Measurements from ENCODE around the gene CD300E. TPM values are rescaled to one million over a fixed set of nuclear protein-coding genes. Genes with fewer than 3 reads are reported as not detected.

CD300E gene
- total RNA-seq, 2 experiments from 2014 or later = 0.93 to 0.98 TPM

DNA sequence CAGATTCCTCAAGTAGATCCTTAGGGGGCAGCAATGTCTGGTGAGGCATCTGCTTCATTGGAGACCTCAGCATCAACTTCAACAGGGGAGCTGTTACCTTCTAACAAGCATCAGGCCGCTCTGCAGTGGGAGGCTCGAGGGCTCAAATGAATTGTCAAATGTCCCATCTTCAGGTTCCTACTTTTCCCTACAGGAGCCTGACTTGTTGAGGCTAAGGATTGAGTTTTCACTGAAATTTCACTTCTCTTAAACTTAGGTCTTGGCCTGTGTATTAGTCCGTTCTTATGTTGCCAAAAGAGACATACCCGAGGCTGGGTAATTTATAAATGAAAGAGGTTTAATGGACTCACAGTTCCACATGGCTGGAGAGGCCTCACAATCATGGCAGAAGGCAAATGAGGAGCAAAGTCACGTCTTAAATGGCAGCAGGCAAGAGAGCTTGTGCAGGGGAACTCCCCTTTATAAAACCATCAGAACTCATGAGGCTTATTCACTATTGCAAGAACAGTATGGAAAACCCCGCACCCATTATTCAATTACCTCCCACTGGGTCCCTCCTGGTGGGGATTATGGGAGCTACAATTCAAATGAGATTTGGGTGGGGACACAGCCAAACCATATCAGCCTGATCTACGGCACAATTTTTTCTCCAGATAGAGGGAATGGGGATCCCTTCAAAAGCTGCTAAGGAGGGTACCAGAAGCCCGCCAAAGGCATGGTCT, 26.3 kb downstream of the CD300E start:
- CTCF ChIA-PET = no interaction called here
- Histone ChIP-seq H3K4me3 (ENCODE audit: low read length) (no peak overlapping the region), H3K27me3 (ENCODE audit: control insufficient read depth in 1 of 2, insufficient read depth in 2 of 2, low read length in 2 of 2) (peaks cover 0 to 8% of the 10 kb centered on the region in 2 experiments), H3K4me1 (ENCODE audit: insufficient read depth, low read length) (peaks cover 13% of the 10 kb centered on the region), H3K36me3 (ENCODE audit: insufficient read depth, low read length) (no peaks in the 10 kb centered on the region), H3K27ac (ENCODE audit: low read depth in 1 of 2, low read length in 2 of 2) (no peak overlapping the region), H3K9me3 (ENCODE audit: control insufficient read depth in 1 of 2, insufficient read depth in 1 of 2, low read length in 2 of 2) (no peaks in the 10 kb centered on the region)
- H3K9me3 Mint-ChIP-seq = no peaks in the 10 kb centered on the region
- H3K27ac Mint-ChIP-seq = no peak overlapping the region
- DNase-seq (no peak), ATAC-seq (ENCODE audit: poor library complexity) (no peak)
- H3K27me3 Mint-ChIP-seq = peaks cover 10% of the 10 kb centered on the region
- H3K36me3 Mint-ChIP-seq (ENCODE audit: low read depth) = no peaks in the 10 kb centered on the region
- TF ChIP-seq, protein P1, sequence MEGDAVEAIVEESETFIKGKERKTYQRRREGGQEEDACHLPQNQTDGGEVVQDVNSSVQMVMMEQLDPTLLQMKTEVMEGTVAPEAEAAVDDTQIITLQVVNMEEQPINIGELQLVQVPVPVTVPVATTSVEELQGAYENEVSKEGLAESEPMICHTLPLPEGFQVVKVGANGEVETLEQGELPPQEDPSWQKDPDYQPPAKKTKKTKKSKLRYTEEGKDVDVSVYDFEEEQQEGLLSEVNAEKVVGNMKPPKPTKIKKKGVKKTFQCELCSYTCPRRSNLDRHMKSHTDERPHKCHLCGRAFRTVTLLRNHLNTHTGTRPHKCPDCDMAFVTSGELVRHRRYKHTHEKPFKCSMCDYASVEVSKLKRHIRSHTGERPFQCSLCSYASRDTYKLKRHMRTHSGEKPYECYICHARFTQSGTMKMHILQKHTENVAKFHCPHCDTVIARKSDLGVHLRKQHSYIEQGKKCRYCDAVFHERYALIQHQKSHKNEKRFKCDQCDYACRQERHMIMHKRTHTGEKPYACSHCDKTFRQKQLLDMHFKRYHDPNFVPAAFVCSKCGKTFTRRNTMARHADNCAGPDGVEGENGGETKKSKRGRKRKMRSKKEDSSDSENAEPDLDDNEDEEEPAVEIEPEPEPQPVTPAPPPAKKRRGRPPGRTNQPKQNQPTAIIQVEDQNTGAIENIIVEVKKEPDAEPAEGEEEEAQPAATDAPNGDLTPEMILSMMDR (IDR thresholded peaks at IDR 0.05) = no peak
- intact Hi-C loops (cut with DNase I, micrococcal nuclease) = no loop called here
- no peak overlapping the region for H3K4me3 Mint-ChIP-seq
- peaks cover 38% of the 10 kb centered on the region for H3K4me1 Mint-ChIP-seq (ENCODE audit: low read depth)
- POLR2A ChIA-PET = no interaction called here

DNA sequence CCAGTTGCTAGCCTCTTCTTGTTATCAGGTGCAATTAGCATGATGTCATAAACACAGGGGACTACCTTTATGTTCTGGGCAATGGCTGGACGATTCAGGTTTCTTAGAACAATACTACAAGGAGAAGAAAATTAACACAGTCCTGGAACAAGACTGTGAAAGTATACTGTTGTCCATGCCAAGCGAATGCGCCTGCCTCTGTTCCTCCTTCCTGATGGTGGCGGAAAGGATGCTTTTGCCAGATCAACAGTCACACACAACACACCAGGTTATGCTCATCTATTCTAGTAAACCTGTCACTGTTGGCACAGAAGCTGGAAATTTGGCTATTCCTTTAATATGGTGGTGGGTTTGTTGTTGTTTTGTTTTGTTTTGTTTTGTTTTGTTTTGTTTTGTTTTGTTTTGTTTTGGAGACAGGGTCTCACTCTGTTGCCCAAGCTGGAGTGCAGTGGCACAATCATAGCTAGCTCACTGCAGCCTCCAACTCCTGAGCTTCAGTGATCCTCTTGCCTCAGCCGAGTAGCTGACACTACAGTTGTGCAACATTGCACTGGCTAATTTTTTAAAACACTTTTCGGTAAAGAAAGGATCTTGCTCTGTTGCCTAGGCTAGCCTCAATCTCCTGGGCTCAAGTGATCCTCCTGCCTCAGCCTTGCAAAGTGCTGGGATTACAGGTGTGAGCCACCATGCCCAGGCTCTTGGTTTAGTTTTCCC, 28.3 kb downstream of the CD300E start:
- ChIA-PET POLR2A (no interaction called here), CTCF (no interaction called here)
- intact Hi-C loops (cut with DNase I, micrococcal nuclease) = no loop called here
- no peaks in the 10 kb centered on the region for H3K36me3 Mint-ChIP-seq (ENCODE audit: low read depth)
- Histone ChIP-seq H3K36me3 (ENCODE audit: insufficient read depth, low read length) (no peaks in the 10 kb centered on the region), H3K4me1 (ENCODE audit: insufficient read depth, low read length) (peaks cover 18% of the 10 kb centered on the region), H3K9me3 (ENCODE audit: control insufficient read depth in 1 of 2, insufficient read depth in 1 of 2, low read length in 2 of 2) (no peaks in the 10 kb centered on the region), H3K27ac (ENCODE audit: low read depth in 1 of 2, low read length in 2 of 2) (no peak overlapping the region), H3K4me3 (ENCODE audit: low read length) (no peak overlapping the region), H3K27me3 (ENCODE audit: control insufficient read depth in 1 of 2, insufficient read depth in 2 of 2, low read length in 2 of 2) (peaks cover 0 to 3% of the 10 kb centered on the region in 2 experiments)
- no peak overlapping the region for H3K27ac Mint-ChIP-seq
- H3K27me3 Mint-ChIP-seq = peaks cover 8% of the 10 kb centered on the region
- DNase-seq (no peak), ATAC-seq (ENCODE audit: poor library complexity) (no peak)
- H3K4me3 Mint-ChIP-seq = no peak overlapping the region
- TF ChIP-seq, protein P1 (IDR thresholded peaks at IDR 0.05) = no peak
- peaks cover 44% of the 10 kb centered on the region for H3K4me1 Mint-ChIP-seq (ENCODE audit: low read depth)
- no peaks in the 10 kb centered on the region for H3K9me3 Mint-ChIP-seq

DNA sequence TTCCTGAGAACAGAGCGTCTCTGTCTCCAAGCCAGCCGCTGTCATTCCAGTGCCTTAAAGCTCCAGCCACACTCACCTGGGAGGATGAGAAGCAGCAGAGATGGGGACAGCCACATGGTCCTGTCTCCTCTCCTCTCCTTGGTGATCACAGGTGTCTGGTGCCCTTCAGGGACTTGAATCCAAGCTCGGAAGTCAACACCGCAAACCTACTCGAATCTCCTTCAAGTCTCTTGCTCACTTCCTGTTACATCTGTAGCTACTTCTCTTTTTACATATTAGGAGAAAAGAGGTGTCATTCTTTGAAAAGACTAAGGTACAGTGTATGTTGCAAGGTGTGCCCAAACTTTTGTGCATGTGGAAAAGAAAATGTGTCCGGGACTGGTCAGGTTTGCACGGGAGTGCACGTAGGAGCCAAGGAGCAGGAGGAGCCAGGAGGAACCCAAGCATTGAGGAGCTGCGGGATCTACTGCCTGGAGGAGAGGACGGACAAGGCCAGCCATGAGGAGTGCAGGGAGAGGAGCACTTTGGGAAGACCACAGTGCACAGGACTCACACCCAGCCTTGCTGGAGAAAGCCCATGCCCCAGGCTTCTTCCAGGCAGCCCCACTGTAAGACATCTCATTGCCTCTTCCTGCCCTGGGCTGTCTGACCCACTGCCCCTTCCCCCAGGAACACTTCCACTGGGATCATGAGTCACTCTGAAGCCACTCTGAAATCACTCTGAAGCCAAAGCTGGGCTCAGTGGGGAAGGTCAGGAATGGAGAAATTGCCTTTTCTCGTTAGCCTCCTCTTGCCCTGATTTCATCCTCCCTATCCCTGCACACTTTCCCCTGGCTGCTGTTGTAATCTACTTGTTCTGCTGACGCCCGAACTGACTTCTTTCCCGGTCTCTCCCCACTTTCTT, 31.2 kb downstream of the CD300E start, which contains the start of gene CD300LD:
Gene CD300LD, minus strand, starts transcription at position 197 of the 904 bp plus-strand sequence. Its CDS starts 81 bp downstream, at position 116.
- no peak within 1 kb of the TSS for H3K4me3 ChIP-seq (ENCODE audit: low read length)
- intact Hi-C loops (cut with DNase I, micrococcal nuclease) = no loop called here
- H3K36me3 ChIP-seq (ENCODE audit: insufficient read depth, low read length) = no peaks in the 10 kb centered on the region
- no peaks in the 10 kb centered on the region for H3K9me3 ChIP-seq (ENCODE audit: control insufficient read depth in 1 of 2, insufficient read depth in 1 of 2, low read length in 2 of 2)
- peaks cover 0 to 5% of the 10 kb centered on the region in 2 experiments for H3K27me3 ChIP-seq (ENCODE audit: control insufficient read depth in 1 of 2, insufficient read depth in 2 of 2, low read length in 2 of 2)
- peaks cover 8% of the 10 kb centered on the region for H3K27me3 Mint-ChIP-seq
- peak; percentile 77 for ATAC-seq (ENCODE audit: poor library complexity)
- H3K9me3 Mint-ChIP-seq = no peaks in the 10 kb centered on the region
- ChIA-PET CTCF (no interaction called here), POLR2A (interaction anchor here (0.9 to 1.4 kb wide), 2 partner anchors 11 to 281 kb away, joined by 4 to 6 read pairs; no protein-coding TSS in a partner anchor)
- H3K4me1 Mint-ChIP-seq (ENCODE audit: low read depth) = peaks cover 22% of the 10 kb centered on the region
- peak within 1 kb of the TSS; percentile 23 for H3K4me3 Mint-ChIP-seq
- DNase-seq = peak in 2 of 14 experiments; percentile 15 to 36
- peaks cover 10% of the 10 kb centered on the region for H3K4me1 ChIP-seq (ENCODE audit: insufficient read depth, low read length)
- peak within 1 kb of the TSS; percentile 76 for H3K27ac Mint-ChIP-seq
- TF ChIP-seq, protein P1 (IDR thresholded peaks at IDR 0.05) = no peak
- H3K27ac ChIP-seq (ENCODE audit: low read depth in 1 of 2, low read length in 2 of 2) = no peak within 1 kb of the TSS
- no peaks in the 10 kb centered on the region for H3K36me3 Mint-ChIP-seq (ENCODE audit: low read depth)

All from CD4-positive, alpha-beta T cell (primary cell).